Activated T-cell treated with anti-CD3 and anti-CD28 coated beads, Interleukin-2, amount 50 U/mL, for 24 hours (primary cell): ENCODE measurements around the gene ANP32B.
"Not testable (repeated sequence)": the region's sequence is repeated elsewhere in the genome, so short reads cannot be mapped to it uniquely, and the experiment has no call there.

ENCODE experiments used
- DNase-seq: peaks from one replicate; pipeline ENCODE4 v3.0.0-alpha.2; 2020
- H3K27ac Mint-ChIP-seq: 2 replicates; pipeline ENCODE4 v1.8.0; 2020; ENCODE audit warnings: mild to moderate bottlenecking, mixed read lengths
- H3K27me3 Mint-ChIP-seq: 2 replicates; pipeline ENCODE4 v1.8.0; 2020; ENCODE audit warnings: mixed read lengths
- H3K36me3 Mint-ChIP-seq: 2 replicates; pipeline ENCODE4 v1.8.0; 2020; ENCODE audit warnings: low read depth, mixed read lengths
- H3K4me1 Mint-ChIP-seq: 2 replicates; pipeline ENCODE4 v1.8.0; 2020; ENCODE audit warnings: low read depth, mixed read lengths
- H3K4me3 Mint-ChIP-seq: 2 replicates; pipeline ENCODE4 v1.8.0; 2020; ENCODE audit warnings: mild to moderate bottlenecking, moderate library complexity, mixed read lengths
- H3K9me3 Mint-ChIP-seq: 2 replicates; pipeline ENCODE4 v1.8.0; 2020; ENCODE audit warnings: mixed read lengths

Gene ANP32B

DNA sequence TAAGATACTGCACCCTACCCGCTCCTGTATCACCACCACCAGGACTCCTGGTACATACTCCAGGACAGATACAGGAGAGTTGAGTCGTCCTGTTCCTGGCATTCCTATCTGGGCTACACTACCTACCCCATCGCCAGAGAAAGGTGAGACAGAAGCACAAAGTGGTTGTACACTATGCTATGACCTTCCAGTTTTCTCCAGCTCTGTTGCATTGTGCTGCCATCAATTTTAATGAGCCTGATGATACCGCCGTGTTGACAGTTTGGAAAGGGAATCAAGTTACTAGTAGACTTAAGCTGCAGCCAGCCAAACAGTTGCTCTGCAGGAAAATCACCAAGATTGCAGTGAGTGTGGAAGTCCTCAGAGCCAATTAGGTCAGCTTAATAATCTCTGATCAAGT lies 35.2 kb downstream of the ANP32B start:
- peak overlapping the region; percentile 40 for H3K27ac Mint-ChIP-seq
- peaks cover 1% of the 10 kb centered on the region for H3K4me1 Mint-ChIP-seq
- H3K27me3 Mint-ChIP-seq, result no peaks in the 10 kb centered on the region
- H3K4me3 Mint-ChIP-seq, result no peak overlapping the region
- peaks cover 99% of the 10 kb centered on the region for H3K36me3 Mint-ChIP-seq
- no peaks in the 10 kb centered on the region for H3K9me3 Mint-ChIP-seq
- DNase-seq, result no peak

DNA sequence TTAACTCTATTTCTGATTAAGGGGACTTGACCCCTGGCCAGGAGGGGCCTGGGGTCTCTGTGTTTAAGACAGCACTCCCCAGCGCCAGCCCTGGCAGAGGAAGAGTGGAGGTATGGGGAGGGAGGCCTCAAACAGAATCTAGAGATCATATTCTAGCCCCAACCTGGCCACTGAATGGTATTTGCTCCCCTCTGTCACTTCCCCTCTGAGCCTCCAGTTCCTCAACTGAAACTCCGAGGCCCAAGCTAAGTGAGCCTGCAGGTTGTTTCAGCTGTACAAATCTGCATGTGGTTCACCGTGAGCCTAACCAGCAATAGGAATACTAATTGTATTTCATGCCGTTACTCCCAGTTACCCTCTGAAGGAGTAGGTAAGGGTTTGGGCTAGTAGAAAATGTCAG lies 36.0 kb downstream of the ANP32B start:
- no peak overlapping the region for H3K27ac Mint-ChIP-seq
- DNase-seq, result no peak
- H3K27me3 Mint-ChIP-seq, result no peaks in the 10 kb centered on the region
- H3K4me3 Mint-ChIP-seq, result no peak overlapping the region
- H3K36me3 Mint-ChIP-seq, result peaks cover 92% of the 10 kb centered on the region
- peaks cover 1% of the 10 kb centered on the region for H3K4me1 Mint-ChIP-seq
- no peaks in the 10 kb centered on the region for H3K9me3 Mint-ChIP-seq

DNA sequence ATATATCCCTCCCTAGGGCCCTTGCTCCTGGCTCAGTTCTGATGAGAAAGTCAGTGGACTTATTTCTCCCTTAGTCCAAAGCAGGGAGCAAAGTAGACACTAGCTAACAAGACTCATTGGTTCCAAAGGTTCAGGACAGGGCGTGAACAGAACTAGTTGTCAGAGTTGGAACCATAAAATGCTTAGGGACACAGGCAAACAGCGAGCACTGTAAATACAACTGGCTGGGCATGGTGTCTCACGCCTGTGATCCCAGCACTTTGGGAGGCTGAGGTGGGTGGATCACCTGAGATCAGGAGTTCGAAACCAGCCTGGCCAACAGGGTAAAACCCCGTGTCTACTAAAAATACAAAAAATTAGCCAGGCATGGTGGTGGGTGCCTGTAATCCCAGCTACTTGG lies 36.7 kb downstream of the ANP32B start:
- not testable (repeated sequence) for H3K4me1 Mint-ChIP-seq, H3K27me3 Mint-ChIP-seq, H3K4me3 Mint-ChIP-seq, H3K27ac Mint-ChIP-seq, H3K9me3 Mint-ChIP-seq, DNase-seq
- peaks cover 90% of the 10 kb centered on the region for H3K36me3 Mint-ChIP-seq

DNA sequence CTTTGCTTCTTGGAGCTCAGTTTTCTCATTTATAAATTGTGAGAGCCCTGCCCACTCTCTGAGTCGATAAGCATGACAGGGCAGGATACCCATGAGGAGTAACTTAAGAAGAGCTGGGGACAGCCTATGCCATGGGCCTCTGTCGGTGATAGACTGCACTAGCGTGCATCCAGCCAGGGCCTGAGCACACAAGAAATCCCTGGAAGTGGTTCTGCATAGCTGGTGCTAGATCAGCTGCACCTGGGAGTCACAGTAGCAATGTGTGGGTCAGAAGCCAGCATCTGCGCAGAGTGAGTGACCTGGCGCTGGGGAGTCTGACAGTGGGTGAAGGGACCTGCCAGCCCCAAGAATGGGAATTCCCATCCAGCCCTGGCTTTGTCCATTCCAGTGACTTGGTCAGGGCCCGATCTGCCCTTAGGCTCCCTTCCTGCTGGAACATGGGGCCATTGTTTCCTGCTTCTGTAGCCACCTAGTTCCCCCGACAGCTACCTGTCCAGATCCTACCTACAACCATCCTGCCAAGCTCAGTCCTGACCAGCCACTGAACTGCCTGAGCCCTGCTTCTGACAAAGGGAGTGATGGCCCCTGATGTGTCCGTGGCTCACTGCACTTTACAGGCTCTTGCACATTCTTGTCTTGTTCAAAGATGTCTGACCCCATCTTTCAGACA lies 37.5 kb downstream of the ANP32B start:
- Mint-ChIP-seq H3K27ac (peak overlapping the region; percentile 68), H3K4me1 (peaks cover 1% of the 10 kb centered on the region), H3K27me3 (no peaks in the 10 kb centered on the region), H3K4me3 (no peak overlapping the region), H3K36me3 (peaks cover 87% of the 10 kb centered on the region), H3K9me3 (no peaks in the 10 kb centered on the region)
- peak; percentile 29 for DNase-seq

DNA sequence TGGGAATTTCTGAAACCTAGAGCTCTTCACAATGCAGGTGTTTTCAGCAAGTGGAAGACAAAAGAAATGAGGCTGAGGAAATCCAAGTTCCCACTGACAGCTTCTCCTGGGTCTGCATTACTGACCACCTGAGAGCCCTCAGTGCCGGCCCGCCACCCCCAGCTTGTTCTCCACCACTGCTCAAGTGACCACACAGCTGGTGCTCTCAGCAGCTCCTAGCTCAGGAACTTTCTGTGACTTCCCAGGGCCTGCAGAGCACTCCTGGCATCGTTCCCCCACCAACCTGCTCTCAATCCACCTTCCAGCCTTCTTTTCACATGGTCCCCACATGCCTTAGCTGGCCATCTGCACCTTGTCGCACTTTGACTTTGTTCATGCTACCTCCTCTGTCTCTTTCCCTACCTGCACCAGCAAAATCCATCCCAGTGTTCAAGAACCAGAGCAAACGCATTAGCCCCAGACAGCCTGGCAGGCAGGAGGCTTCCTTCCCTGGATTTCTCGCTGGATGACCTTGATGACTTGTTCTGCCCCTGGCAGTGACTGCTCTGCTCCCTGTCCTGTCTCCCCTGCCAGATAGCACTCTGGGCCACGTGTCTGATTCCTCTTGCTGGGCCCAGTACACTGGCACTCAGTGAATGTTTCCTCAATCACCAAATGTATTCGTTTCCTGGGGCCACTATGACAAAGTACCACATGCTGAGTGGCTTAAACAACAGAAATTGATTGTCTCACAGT lies 38.3 kb downstream of the ANP32B start:
- peaks cover 88% of the 10 kb centered on the region for H3K36me3 Mint-ChIP-seq
- peak overlapping the region; percentile 56 for H3K27ac Mint-ChIP-seq
- no peaks in the 10 kb centered on the region for H3K4me1 Mint-ChIP-seq
- H3K4me3 Mint-ChIP-seq, result no peak overlapping the region
- no peaks in the 10 kb centered on the region for H3K9me3 Mint-ChIP-seq
- no peaks in the 10 kb centered on the region for H3K27me3 Mint-ChIP-seq
- DNase-seq, result peak; percentile 28

DNA sequence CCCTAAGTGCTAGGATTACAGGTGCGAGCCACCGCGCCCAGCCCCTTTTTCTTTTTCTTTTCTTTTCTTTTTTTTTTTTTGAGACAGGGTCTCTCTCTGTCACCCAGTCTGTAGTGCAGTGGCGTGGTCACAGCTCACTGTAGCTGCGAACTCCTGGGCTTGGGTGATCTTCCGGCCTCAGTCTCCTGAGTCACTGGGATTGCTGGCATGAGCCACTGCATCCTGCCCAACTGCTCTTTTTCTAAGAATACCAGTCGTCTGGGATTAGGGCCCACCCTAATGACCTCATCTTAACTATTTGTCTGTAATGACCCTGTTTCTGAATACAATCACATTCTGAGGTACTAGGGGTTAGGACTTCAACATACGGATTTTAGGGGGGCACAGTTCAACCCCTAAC lies 39.3 kb downstream of the ANP32B start:
- no peaks in the 10 kb centered on the region for H3K9me3 Mint-ChIP-seq
- no peak for DNase-seq
- H3K36me3 Mint-ChIP-seq, result peaks cover 82% of the 10 kb centered on the region
- H3K4me1 Mint-ChIP-seq, result no peaks in the 10 kb centered on the region
- H3K27me3 Mint-ChIP-seq, result no peaks in the 10 kb centered on the region
- H3K27ac Mint-ChIP-seq, result peak overlapping the region; percentile 66
- no peak overlapping the region for H3K4me3 Mint-ChIP-seq

DNA sequence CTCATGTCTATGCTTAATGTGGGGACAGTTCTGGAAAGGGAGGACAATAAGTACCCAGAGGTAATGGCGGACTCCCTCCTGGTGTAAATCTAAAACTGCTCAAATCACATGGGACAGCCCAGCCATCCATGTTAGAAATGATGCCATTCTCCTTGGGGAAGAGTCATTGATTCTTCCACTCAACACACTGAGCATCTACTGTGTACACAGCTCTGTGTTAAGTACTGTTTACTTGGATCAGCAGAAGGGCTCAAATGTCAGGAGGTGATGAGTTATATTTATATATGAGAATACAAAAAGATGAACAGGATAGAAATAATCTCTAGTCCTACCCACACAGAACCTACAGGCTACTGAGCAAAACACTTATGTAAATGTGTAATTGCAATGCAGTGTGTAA lies 41.6 kb downstream of the ANP32B start:
- Mint-ChIP-seq H3K27me3 (no peaks in the 10 kb centered on the region), H3K4me1 (no peaks in the 10 kb centered on the region), H3K27ac (no peak overlapping the region), H3K4me3 (no peak overlapping the region), H3K36me3 (peaks cover 66% of the 10 kb centered on the region), H3K9me3 (no peaks in the 10 kb centered on the region)
- DNase-seq, result no peak

DNA sequence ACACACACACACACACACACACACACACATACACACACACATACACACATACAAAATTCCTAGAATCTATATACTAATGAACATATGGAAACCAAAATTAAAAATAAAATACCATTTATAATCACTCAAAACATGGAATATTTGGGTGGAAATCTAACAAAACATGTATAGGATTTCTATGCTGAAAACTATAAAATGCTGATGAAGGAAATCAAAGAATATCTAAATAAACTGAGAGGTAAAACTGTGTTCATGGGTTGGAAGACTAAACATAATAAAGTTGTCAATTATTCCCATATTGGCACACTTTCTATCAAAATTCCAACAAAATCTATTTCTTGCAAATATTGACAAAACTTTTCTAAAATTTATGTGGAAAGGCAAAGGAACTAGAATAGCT lies 48.0 kb downstream of the ANP32B start:
- H3K4me1 Mint-ChIP-seq, result peaks cover 20% of the 10 kb centered on the region
- H3K36me3 Mint-ChIP-seq, result peaks cover 13% of the 10 kb centered on the region
- H3K27me3 Mint-ChIP-seq, result no peaks in the 10 kb centered on the region
- no peak overlapping the region for H3K27ac Mint-ChIP-seq
- DNase-seq, result no peak
- no peak overlapping the region for H3K4me3 Mint-ChIP-seq
- H3K9me3 Mint-ChIP-seq, result no peaks in the 10 kb centered on the region

DNA sequence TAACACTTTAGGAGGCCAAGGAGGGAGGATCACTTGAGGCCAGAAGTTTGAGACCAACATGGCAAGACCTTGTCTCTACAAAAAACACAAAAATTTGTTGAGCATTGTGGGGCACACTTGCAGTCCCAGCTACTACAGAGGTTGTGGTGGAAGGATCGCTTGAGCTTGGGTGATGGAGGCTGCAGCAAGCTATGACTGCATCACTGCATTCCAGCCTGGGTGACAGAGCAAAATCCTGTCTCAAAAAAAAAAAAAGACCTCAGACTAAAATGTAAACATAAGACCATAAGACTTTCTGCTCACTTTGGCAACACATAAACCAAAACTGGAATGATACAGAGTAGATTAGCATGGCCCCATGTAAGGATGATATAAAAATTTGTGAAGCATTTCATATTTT lies 48.8 kb downstream of the ANP32B start:
- no peaks in the 10 kb centered on the region for H3K9me3 Mint-ChIP-seq
- no peaks in the 10 kb centered on the region for H3K27me3 Mint-ChIP-seq
- no peak overlapping the region for H3K27ac Mint-ChIP-seq
- H3K36me3 Mint-ChIP-seq, result peaks cover 9% of the 10 kb centered on the region
- no peak overlapping the region for H3K4me3 Mint-ChIP-seq
- H3K4me1 Mint-ChIP-seq, result peaks cover 20% of the 10 kb centered on the region
- DNase-seq, result no peak

DNA sequence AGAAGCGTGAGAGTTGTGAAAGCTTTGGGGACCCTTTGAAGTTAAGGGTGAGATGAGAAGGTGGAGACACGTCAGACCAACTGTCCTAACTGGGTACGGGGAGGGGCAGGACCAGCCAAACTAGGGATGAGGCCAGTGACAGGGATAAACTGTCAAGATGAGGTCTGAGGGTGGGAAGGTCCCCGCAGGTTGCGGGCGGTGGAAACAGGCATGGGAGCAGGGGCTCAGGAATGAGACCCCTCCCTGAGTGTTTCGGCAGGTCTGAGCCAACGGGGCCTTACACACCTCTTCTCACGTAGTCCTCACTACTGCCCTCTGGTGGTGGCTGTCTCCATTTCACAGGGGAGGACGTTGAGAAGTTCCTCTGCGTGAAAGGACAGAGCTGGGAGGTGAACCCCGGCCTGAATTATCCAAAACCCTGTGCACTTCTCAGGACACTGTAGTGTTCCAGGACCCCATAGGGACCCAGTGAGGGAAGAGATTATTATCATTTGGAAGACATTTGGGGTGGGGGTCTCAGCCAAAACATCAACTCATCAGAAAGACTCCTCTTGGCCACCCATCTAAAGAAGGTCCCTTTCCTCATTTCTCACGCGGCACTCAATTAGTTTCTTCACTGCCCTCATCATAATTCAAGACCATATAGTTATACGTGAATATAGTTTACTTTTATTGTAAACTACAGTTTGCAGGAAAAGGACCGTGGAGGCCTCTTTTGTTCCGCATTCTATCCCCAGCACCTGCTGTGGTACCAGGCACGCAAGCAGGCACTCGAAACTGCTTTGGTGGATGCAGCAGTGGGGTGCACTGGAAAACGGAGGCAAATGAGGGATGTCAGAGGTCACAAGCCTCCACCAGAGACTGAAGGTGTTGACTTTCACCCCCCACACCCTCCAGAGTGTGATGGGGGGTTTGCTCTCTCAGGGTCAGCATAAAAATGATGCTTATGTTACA lies 51.7 kb downstream of the ANP32B start:
- Mint-ChIP-seq H3K36me3 (no peaks in the 10 kb centered on the region), H3K4me3 (no peak overlapping the region), H3K27me3 (no peaks in the 10 kb centered on the region), H3K4me1 (peaks cover 20% of the 10 kb centered on the region), H3K9me3 (no peaks in the 10 kb centered on the region), H3K27ac (peak overlapping the region; percentile 45)
- DNase-seq, result peak; percentile 89

DNA sequence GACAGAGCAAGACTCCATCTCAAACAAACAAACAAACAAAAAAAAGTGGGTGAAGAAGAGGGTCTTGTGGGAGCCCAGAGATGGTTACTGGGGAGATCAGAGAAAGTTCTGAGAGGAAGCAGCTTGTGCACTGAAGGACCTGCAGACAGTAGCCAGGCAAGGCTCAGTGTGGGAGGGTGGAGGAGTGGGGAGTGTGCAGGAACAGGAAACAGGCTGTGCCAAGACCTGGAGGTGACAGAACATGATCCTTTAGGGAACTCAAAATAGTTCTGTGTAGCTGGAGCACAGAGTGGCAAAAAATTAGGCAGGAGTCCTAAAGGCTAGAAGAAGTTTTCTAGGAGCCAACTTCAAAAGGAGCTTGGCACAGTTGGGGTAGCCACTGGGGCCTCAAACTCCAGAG lies 54.2 kb downstream of the ANP32B start:
- peaks cover 19% of the 10 kb centered on the region for H3K4me1 Mint-ChIP-seq
- H3K9me3 Mint-ChIP-seq, result no peaks in the 10 kb centered on the region
- no peak overlapping the region for H3K27ac Mint-ChIP-seq

DNA sequence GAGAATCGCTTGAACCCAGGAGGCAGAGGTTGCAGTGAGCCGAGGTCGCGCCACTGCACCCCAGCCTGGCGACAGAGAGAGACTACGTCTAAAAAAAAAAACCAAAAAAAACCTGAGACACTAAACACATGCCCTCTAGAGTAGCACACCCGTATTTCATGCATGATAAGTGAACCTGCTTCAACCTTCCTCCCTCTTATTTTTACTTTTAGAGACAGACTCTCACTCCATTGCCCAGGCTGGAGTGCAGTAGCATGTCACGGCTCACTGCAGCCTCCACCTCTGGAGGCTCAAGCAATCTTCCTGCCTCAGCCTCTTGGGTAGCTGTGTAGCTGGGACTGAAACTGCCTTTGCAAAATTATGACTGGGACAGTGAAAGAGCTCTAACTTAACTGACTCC lies 55.8 kb downstream of the ANP32B start:
- H3K27me3 Mint-ChIP-seq, result no peaks in the 10 kb centered on the region
- no peaks in the 10 kb centered on the region for H3K36me3 Mint-ChIP-seq
- no peak for DNase-seq
- peaks cover 9% of the 10 kb centered on the region for H3K4me1 Mint-ChIP-seq
- no peak overlapping the region for H3K4me3 Mint-ChIP-seq
- H3K27ac Mint-ChIP-seq, result no peak overlapping the region
- no peaks in the 10 kb centered on the region for H3K9me3 Mint-ChIP-seq

More for the DNA sequence above, 54.2 kb downstream of the ANP32B start:
- Mint-ChIP-seq H3K27me3 (no peaks in the 10 kb centered on the region), H3K36me3 (no peaks in the 10 kb centered on the region), H3K4me3 (no peak overlapping the region)
- DNase-seq, result peak; percentile 6

DNA sequence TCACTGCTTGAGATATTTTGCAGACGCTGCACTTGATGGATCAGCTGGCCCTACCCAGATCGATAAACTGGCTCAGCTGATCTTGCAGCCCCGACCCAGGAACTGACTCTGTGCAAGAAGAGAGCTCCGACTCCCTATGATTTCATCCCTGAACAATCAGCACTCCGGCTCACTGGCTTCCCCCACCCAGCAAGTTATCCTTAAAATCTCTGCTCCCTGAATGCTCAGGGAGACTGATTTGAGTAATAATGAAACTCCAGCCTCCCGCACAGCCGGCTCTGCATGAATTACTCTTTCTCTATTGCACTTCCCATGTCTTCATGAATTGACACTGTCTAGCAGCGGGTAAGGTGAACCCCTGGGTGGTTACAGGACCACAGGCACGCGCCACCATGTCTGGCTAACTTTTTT lies 56.5 kb downstream of the ANP32B start:
- Mint-ChIP-seq H3K27me3 (no peaks in the 10 kb centered on the region), H3K9me3 (no peaks in the 10 kb centered on the region), H3K4me1 (peaks cover 6% of the 10 kb centered on the region), H3K4me3 (no peak overlapping the region), H3K27ac (no peak overlapping the region), H3K36me3 (no peaks in the 10 kb centered on the region)
- DNase-seq, result no peak

DNA sequence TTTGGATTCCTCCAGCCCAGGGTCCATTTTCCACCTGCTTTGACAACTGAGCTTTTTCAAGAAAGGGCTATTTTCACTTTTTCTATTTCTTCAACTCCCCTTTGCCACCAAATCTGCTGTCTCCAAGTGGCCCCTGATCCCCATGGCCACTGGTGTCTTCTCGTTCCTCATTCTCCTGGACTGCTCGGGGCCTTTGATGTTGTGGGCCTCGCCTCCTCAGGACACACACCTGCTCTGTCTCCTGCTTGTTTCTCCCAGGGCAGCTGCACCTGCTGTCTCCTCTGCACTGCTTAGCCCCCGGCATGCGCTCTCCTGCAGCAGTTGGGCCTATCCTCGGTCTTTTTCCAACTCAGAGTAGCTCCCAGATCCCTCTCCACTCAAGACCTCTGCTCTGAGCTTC lies 57.1 kb downstream of the ANP32B start:
- no peak overlapping the region for H3K27ac Mint-ChIP-seq
- H3K9me3 Mint-ChIP-seq, result peaks cover 3% of the 10 kb centered on the region
- peak; percentile 11 for DNase-seq
- peaks cover 3% of the 10 kb centered on the region for H3K36me3 Mint-ChIP-seq
- H3K27me3 Mint-ChIP-seq, result no peaks in the 10 kb centered on the region
- no peak overlapping the region for H3K4me3 Mint-ChIP-seq
- peaks cover 6% of the 10 kb centered on the region for H3K4me1 Mint-ChIP-seq
